Natural killer cell (primary cell): ENCODE results near the gene TMEM91. TPM values are rescaled to one million over a fixed set of nuclear protein-coding genes. Genes with fewer than 3 reads are reported as not detected.

ENCODE experiments used
- ATAC-seq, 3 donors: fragments of 150-1000 bp in 2 of 3; fragments of 200-7000 bp in 1 of 3; cut with Tn5 transposase; 1 replicate in 1 of 3; 2 replicates in 2 of 3; pipeline ENCODE4 v1.10.0; 2021; ENCODE audit warnings: mild to moderate bottlenecking in 2 of 3, moderate library complexity in 2 of 3
- DNase-seq, 2 donors: peaks; one replicate each; pipeline versions ENCODE4 v3.0.0 to v3.0.0-alpha.2; 2013 to 2021; ENCODE audit warnings: mixed read lengths in 1 of 2
- H3K27ac ChIP-seq: one replicate; pipeline ENCODE4 v1.5.1; 2013; ENCODE audit warnings: mild to moderate bottlenecking, low read length
- H3K27me3 ChIP-seq: one replicate; pipeline ENCODE4 v1.6.1; 2013; ENCODE audit warnings: low read length; ENCODE audit not compliant: control insufficient read depth, insufficient read depth
- H3K36me3 ChIP-seq: one replicate; pipeline ENCODE4 v1.6.1; 2013; ENCODE audit warnings: low read length; ENCODE audit not compliant: control insufficient read depth, insufficient read depth
- H3K4me1 ChIP-seq: one replicate; pipeline ENCODE4 v1.6.1; 2013; ENCODE audit warnings: low read length; ENCODE audit not compliant: control insufficient read depth, insufficient read depth
- H3K4me3 ChIP-seq: one replicate; pipeline ENCODE4 v1.5.1; 2013; ENCODE audit warnings: low read length
- H3K9me3 ChIP-seq: one replicate; pipeline ENCODE4 v1.6.1; 2013; ENCODE audit warnings: low read length; ENCODE audit not compliant: control insufficient read depth, insufficient read depth
- H3K27ac Mint-ChIP-seq, 2 donors: one replicate each; pipeline ENCODE4 v1.8.0; 2022; ENCODE audit warnings: mild to moderate bottlenecking in 2 of 2, mixed read lengths in 2 of 2, moderate library complexity in 1 of 2
- H3K27me3 Mint-ChIP-seq, 2 donors: one replicate each; pipeline ENCODE4 v1.8.0; 2022; ENCODE audit warnings: low read depth in 2 of 2, mixed read lengths in 2 of 2
- H3K36me3 Mint-ChIP-seq: one replicate; pipeline ENCODE4 v1.8.0; 2022; ENCODE audit warnings: mixed read lengths
- H3K4me1 Mint-ChIP-seq, 2 donors: one replicate each; pipeline ENCODE4 v1.8.0; 2022; ENCODE audit warnings: mixed read lengths in 2 of 2
- H3K4me3 Mint-ChIP-seq: one replicate; pipeline ENCODE4 v1.8.0; 2022; ENCODE audit warnings: mild to moderate bottlenecking, moderate library complexity, mixed read lengths
- H3K9me3 Mint-ChIP-seq, 2 donors: one replicate each; pipeline ENCODE4 v1.8.0; 2022; ENCODE audit warnings: mixed read lengths in 2 of 2
- WGBS: methylation state at CpG from one replicate; pipeline ENCODE4 v1.1.7; 2013; ENCODE audit warnings: missing lambda C conversion rate; ENCODE audit not compliant: insufficient coverage; 5-methylcytosine and 5-hydroxymethylcytosine counted together
- intact Hi-C: fragments of 100-400 bp; cut with micrococcal nuclease; formaldehyde crosslinking; loops from one replicate; pipeline ENCODE4 v1.14.2; 2022
- total RNA-seq, 4 donors: library from RNA; stranded (reverse); fragments of 120-200 nt in 1 of 4; gene quantifications; one replicate each; pipeline versions ENCODE4 v1.2.3 to v1.2.4, GENCODE V29; 2013 to 2022
- TF ChIP-seq, protein P1 (sequence below): fragments of 200-600 bp; IDR thresholded peaks from one replicate; pipeline ENCODE4 v1.8.0; 2022; ENCODE audit warnings: antibody characterized with exemption

TMEM91 gene
- total RNA-seq, 3 donors from 2014 or later (not counting 1 experiment from before 2014, with no cell fraction given) = 13.6 to 22.8 (median 20.8) TPM

GRCh38 chr19:41416194-41416674 lies 39.9 kb downstream of the TMEM91 start:
- ATAC-seq (no peak), DNase-seq (no peak)
- Histone ChIP-seq H3K36me3 (peaks cover 63% of the 10 kb centered on the region), H3K4me3 (no peak overlapping the region), H3K9me3 (no peaks in the 10 kb centered on the region), H3K27ac (no peak overlapping the region), H3K4me1 (peaks cover 12% of the 10 kb centered on the region), H3K27me3 (no peaks in the 10 kb centered on the region)
- H3K4me3 Mint-ChIP-seq = no peak overlapping the region
- H3K9me3 Mint-ChIP-seq = no peaks in the 10 kb centered on the region
- H3K27ac Mint-ChIP-seq = no peak overlapping the region
- H3K27me3 Mint-ChIP-seq = no peaks in the 10 kb centered on the region
- TF ChIP-seq, protein P1, sequence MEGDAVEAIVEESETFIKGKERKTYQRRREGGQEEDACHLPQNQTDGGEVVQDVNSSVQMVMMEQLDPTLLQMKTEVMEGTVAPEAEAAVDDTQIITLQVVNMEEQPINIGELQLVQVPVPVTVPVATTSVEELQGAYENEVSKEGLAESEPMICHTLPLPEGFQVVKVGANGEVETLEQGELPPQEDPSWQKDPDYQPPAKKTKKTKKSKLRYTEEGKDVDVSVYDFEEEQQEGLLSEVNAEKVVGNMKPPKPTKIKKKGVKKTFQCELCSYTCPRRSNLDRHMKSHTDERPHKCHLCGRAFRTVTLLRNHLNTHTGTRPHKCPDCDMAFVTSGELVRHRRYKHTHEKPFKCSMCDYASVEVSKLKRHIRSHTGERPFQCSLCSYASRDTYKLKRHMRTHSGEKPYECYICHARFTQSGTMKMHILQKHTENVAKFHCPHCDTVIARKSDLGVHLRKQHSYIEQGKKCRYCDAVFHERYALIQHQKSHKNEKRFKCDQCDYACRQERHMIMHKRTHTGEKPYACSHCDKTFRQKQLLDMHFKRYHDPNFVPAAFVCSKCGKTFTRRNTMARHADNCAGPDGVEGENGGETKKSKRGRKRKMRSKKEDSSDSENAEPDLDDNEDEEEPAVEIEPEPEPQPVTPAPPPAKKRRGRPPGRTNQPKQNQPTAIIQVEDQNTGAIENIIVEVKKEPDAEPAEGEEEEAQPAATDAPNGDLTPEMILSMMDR = no peak
- peaks cover 0 to 2% of the 10 kb centered on the region in 2 donors for H3K4me1 Mint-ChIP-seq
- H3K36me3 Mint-ChIP-seq = no peaks in the 10 kb centered on the region
- intact Hi-C loops = no loop called here
- WGBS = 95% methylated on average over 12 of the region's 12 CpGs

DNA sequence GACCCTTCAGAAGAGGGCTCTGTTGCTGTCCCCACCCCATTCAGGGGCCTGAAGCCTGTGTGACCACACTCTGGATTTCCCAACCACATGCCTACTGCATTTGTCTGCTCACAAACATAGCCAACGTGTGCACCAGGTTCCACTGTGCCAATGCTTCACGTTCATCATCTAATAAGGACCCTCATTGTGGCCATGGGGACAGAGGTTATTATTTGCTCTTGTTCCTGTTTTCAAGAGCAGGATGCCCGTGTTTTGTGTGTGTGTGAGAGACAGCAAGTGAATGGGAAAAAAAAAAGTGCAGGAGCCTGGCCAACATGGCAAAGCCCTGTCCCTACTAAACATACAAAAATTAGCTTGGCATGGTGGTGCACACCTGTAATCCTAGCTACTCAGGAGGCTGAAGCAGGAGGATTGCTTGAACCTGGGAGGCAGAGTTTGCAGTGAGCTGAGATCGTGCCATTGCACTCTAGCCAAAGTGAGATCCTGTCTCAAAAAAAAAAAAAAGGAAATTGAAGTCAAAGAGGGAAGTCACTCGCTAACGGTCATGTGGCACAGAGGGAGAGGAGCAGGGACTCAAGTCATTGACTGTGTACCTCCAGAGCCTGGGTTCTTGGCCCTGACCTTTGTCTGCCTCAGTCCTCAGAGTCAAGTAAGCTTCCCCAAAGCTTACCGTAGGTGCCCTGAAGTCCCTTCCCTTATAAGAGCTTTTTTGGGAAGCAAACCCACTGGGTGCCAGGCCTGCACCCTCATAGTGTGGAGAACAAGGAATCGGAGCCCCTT lies 44.0 kb downstream of the TMEM91 start:
- no peak overlapping the region for H3K27ac Mint-ChIP-seq

GRCh38 chr19:41421314-41421713 lies 45.0 kb downstream of the TMEM91 start:
- WGBS = 88% methylated on average over 6 of the region's 6 CpGs
- H3K4me1 ChIP-seq = peaks cover 37% of the 10 kb centered on the region
- H3K9me3 ChIP-seq = no peaks in the 10 kb centered on the region
- no peak overlapping the region for H3K4me3 ChIP-seq
- no peak overlapping the region for H3K27ac ChIP-seq
- intact Hi-C loops = no loop called here
- H3K4me1 Mint-ChIP-seq = peaks cover 0 to 9% of the 10 kb centered on the region in 2 donors
- H3K36me3 ChIP-seq = peaks cover 51% of the 10 kb centered on the region
- no peak for DNase-seq
- TF ChIP-seq, protein P1 = no peak
- H3K27me3 ChIP-seq = no peaks in the 10 kb centered on the region
- no peaks in the 10 kb centered on the region for H3K9me3 Mint-ChIP-seq
- H3K27me3 Mint-ChIP-seq = no peaks in the 10 kb centered on the region
- ATAC-seq = no peak
- peak overlapping the region in 1 of 2 donors; percentile 74 for H3K27ac Mint-ChIP-seq
- no peaks in the 10 kb centered on the region for H3K36me3 Mint-ChIP-seq
- no peak overlapping the region for H3K4me3 Mint-ChIP-seq

More for the DNA sequence above, 44.0 kb downstream of the TMEM91 start:
- H3K36me3 ChIP-seq = peaks cover 53% of the 10 kb centered on the region
- DNase-seq (no peak), ATAC-seq (peak in 1 of 3 donors; percentile 49)
- TF ChIP-seq, protein P1 = no peak
- WGBS = 50% methylated on average over 7 of the region's 8 CpGs
- Mint-ChIP-seq H3K4me1 (peaks cover 0 to 9% of the 10 kb centered on the region in 2 donors), H3K36me3 (no peaks in the 10 kb centered on the region), H3K4me3 (no peak overlapping the region), H3K9me3 (no peaks in the 10 kb centered on the region), H3K27me3 (no peaks in the 10 kb centered on the region)
- no peaks in the 10 kb centered on the region for H3K27me3 ChIP-seq
- H3K4me3 ChIP-seq = no peak overlapping the region
- no peak overlapping the region for H3K27ac ChIP-seq
- H3K4me1 ChIP-seq = peaks cover 31% of the 10 kb centered on the region
- intact Hi-C loops = no loop called here
- no peaks in the 10 kb centered on the region for H3K9me3 ChIP-seq
